HuH-7.5 (cell line): Measurements from ENCODE around the gene TBC1D10A.
"Not testable (repeated sequence)": the region's sequence is repeated elsewhere in the genome, so short reads cannot be mapped to it uniquely, and the experiment has no call there.

Experiments used
- DNase-seq: peaks from one replicate; pipeline ENCODE4 v3.0.0; 2011; ENCODE audit warnings: low spot score

The TBC1D10A gene

DNA sequence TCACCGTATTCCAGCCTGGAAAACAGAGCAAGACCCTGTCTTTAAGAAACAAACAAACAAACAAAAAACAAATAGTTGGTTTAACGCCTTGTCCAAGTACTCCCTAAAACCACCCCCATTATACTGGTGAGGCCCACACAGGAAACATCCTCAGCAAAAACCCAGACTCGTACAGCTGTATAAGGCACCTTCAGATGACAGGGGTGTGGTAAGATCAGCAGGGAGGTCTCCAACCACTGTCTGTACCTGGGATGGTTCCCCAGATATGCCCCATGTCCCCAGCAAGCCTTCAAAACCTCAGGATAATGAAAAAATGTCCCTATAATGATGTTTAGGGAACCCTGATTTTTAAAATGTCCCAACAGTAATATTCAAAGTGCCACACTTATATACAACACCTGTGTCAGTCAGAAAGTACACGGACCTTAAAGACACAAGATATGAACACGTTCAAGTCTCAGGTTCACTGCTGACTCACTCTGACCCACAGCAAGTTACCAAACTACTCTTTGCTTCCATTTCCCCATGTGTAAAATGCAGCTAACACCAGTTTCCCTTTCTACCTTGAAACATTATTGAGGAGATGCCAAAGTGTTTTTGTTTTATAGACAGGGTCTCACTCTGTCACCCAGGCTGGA, 20.6 kb upstream of the TBC1D10A start:
- DNase-seq = no peak

DNA sequence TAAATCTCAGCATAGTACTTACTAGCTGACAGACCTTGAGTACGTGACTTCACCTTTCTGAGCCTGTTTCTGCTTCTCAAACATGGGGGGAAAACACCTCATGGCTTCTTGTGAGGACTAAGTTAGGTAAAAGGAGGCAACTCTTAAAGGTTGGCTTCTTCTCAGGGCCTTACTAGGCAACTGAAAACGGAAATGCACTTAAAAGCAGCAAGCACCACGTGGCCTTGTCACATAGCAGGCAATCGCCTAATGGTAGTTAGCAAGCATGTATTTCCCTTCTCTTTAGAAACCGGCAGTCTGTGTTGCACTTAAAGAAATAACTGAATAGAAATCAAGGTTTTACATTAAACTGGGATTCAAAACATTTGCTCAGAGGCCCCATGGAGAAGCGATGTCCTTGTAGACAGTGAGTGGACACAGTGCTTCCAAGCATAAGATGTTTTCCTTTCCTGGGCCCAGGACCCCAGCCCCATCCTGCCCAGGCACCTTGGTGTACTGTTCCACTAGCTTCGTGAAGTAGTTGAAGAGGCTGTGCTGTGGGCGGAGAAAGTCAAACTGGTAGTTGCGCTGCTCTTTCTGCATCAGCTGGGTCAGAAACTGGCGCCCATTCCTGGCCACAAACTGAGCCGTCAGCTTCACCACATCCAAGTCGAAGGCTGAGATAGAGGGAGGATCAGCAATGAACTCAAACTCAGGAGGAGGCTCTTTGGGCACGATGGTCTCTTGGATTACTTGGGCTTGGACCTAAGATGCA, 17.9 kb upstream of the TBC1D10A start:
- no peak for DNase-seq

DNA sequence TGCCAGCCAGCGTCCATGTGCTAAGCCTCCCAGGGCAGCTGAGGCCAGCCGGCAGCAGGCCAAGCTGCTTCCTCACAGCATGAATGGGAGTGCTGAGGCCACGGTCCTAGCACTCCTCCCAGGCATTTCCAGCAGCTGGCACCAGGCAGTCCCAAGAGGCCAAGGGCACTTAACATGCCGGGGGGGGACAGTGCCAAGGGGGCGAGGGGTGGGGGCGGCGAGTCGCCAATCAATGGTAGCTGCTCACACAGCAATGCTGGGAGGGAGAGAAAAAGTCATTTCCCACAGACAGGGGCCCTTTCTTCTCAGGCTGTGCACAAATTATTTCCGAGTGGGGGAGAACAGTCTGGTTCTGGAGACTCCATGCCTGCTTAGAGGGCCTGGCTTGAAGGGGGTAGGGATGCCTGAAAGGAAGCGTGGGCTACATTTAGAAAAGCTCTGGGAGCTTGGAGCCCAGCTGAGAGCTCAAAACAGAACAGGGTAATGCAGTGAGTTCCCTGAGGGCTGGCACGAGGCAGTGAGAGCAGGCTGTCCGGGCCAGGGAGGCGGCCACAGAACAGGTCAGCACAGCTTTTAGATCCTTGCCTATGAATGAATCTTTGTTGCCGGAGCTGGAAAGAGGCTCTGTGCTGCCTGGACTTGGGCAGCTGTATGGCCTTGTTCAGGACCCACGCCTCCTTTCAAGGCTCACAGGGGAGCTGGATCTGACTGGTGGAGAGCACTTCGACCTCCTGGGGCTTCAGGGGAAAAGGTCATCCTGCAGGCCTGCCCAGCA, 14.4 kb upstream of the TBC1D10A start:
- no peak for DNase-seq

DNA sequence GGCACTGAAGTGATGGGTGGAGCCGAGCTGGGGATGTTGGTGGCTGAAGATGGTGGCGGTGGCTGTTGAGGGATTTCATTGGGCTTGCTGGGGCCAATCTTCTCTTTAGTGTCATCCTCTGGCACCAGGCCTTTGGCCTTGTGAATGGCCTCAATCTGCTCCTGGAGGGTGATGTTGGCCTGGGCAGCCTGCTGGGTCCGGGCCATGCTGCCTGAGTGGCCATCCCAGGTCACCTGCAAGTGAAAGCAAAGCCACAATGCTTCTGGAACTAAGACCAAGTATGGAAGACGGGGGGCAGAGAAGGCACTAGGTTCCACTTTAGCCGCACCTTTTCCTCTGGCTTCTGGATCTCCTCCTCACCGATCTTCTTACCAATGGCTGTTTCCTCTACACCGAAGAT, 12.1 kb upstream of the TBC1D10A start:
- DNase-seq = no peak

DNA sequence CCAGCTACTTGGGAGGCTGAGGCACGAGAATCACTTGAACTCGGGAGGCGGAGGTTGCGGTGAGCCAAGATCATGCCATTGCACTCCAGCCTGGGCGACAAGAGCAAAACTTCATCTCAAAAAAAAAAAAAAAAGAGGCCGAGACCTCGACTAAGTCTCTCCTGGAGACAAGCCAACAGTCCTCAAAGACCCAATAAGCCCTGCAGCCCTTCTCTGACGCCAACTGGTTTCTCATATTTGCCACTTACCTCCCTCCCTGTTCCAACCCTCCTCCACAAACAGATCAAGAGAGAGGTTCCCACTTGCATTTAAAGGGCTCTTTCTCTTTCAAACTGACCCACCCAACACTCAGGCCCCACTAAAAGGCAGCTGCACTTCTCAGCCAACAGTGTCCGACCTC, 11.6 kb upstream of the TBC1D10A start:
- not testable (repeated sequence) for DNase-seq

DNA sequence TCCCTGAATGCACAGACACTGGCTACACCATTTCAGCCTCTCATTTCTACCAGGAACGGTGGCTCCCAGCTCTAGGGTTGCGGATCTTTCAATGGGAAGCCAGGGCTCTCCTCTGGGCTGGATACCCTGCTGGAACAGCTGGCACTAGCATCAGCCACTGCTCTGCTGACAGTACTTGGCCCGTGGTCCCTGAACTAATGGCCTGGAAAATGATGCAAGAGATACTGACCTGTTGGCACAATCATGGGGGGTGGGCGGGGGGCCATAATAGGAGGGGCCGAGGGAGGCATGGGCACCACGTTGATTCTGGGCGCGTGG, 10.7 kb upstream of the TBC1D10A start:
- DNase-seq = no peak

DNA sequence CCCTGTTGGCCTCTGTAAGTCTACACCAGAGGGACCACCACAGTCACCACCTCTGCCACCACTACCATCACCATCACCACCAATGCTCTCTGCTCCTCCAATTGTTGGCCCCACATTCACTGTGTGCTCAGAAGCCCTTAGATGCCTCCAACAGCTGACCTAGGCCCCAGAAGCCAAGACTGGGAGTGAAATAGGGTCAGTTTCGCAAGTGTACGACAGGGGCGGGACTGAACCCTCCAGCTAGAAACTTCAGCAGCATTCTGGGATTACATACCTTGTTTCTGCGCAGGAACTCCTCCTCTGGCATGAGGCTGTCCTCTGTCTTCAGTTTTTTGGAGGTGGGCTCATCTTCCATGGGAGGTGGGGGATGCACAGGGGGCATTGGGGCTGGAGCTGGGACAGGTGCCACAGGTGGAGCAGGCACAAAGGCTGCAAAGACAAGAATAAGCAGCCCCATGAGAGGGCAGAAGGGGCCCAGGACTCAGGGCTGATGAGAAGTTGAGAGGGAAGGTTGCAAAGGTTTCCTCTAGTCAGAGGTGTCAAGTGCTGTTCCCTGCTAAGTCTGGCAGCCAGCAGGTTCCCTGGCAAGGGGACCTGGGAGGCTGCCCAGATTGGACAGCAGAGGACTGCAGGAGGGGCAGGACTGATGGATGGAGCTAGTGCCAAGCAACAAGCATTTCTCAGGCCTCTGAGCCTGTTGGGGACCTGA, 10.2 kb upstream of the TBC1D10A start:
- DNase-seq = no peak

DNA sequence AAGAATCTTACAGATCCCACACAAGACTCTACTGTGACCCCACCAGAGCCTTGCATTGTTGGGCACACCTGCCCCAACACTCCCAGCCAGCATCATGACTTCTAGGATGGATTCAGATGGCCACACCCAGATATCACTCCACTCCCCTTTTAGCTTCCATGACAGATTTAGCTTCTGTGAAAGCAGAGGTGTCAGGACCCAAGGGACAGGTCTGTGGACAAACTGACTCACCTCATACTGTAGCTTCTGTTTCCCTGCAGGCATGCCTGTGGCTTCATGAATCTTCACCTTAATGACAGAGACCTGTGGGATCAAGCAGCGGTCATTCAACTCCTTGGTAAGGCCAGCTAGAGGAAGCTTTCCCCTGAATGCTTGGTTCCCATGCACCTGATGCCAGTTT, 8.5 kb upstream of the TBC1D10A start:
- no peak for DNase-seq

DNA sequence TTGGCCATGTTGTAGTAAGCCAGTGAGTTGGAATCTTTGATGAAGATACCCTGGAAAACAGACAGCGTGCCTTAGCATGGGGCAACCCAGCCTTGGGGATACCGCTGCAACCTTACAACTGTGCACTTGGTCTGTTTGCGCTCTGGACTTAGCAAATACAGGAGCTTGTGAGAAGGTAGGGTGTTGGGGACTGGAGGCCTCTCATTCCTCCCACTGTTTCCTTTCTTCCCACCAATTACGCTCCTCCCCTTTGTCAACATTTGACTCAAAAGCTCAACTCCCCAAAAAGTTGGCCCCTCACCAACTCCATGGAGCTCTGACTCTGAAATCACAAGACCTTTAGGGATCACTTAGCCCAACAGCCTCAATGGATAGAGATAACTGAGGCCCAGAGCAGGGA, 7.9 kb upstream of the TBC1D10A start:
- no peak for DNase-seq

DNA sequence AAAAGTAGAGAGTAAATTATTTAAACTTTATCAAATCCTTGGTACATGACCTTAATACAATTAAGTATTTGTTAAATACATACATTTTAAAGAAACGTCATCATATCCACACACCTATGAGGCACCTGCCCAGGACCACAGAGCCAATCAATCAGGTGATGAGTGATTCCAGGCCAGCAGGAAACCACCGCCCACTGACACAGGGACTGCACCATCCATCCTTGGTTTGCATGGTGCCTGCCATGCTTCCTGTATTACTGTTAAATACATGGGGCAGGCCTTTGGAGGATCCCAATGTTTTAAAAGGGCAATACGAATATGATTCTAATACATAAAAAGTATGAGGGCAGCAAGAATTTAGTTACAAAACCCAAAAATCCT, 7.0 kb upstream of the TBC1D10A start:
- no peak for DNase-seq

DNA sequence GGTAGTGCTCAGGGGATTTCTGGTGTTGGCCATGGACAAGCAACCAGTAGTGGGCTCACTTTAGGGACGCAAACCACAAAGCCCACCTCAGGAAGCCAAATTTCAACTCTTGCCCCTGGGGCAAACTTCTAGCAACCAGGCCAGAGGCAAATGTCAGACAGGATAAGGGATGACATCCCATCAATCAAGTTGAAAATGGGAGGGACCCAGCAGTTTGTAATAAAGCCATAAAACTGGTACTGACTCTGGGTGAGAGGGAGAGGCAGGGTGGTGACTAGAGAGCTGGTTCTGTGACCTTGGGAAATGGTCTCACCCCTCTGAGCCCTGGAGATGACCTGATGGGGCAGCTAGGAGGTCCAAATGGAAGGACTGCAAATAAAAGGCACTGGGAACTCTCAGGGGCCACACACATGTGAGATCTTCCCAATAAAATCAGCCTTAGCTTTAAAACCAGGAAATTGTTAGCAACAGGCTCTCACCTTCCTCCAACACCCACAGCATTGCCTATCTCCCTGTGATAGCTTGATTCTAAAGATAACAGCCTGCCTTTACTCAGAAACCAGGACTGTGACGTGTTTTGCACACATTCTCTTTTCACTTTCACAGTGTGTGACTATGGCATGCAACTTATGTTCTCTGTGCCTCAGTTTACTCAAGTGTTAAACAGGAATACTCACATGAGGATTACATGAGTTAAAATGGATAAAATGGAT, 6.4 kb upstream of the TBC1D10A start:
- no peak for DNase-seq

DNA sequence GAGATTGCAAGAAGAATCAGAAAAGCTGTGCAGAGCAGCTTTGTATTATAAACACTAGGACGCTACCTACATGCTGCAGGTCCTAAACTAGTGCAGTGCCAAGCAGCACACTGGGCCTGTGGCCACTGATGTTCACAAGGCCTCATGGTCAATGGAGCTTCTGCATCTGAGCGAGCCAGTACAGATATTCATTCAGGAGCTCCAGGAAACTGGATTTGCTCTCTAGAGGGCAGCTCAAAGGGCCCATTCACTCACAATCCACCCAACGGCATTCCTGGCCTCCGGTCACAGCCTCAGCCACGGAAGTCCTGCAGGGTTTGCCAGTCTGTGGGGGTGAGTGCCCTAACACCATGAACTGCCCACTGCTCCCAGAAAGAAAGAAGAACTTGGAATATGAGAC, 5.8 kb upstream of the TBC1D10A start:
- no peak for DNase-seq

DNA sequence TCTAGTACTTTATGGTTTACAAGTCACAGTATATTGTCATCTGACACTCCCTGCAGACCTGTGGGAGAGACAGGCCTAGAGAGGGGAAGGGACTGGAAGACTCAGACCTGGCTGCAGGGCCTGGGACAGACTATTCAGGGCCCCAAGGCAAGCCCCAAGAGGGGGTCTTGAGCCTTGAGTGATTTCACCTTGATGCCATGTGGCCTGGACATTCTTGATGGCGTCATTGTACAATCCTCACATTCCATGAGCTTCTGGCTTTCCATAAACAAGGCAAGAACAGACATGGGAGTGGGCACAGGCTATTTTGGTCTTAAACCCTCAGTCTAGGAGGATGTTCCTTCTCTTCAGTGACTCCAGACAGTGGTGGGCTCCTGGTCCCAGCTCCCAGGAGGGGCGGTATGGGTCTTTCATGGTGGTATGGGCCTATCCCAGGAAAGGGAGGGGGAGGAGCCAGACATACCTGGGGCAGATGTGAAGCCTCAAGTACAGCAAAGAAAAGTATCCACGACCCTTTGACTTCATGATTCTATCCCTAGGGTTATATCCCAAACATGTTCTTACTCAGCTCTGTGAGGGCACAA, 1.8 kb upstream of the TBC1D10A start:
- no peak for DNase-seq

DNA sequence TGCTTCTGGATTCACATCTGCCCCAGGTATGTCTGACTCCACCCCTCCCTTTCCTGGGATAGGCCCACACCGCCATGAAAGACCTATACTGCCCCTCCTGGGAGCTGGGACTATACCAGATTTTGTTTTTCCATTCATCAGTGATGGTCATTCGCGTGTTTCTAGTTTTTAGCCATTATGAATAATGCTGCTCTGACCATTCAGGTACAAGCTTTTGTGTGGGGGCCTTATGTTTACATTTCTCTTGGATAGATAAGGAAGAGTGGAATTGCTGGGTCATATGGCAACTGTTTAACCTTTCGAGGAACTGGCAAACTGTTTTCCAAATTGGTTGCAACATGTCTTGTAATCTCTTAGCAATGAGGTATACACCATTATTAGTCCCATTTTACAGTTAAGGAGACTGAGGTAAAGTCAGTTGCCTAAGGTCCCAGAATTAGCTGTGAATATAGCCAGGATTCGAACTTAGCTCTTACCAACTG, 1.2 kb upstream of the TBC1D10A start:
- peak; percentile 42 for DNase-seq

DNA sequence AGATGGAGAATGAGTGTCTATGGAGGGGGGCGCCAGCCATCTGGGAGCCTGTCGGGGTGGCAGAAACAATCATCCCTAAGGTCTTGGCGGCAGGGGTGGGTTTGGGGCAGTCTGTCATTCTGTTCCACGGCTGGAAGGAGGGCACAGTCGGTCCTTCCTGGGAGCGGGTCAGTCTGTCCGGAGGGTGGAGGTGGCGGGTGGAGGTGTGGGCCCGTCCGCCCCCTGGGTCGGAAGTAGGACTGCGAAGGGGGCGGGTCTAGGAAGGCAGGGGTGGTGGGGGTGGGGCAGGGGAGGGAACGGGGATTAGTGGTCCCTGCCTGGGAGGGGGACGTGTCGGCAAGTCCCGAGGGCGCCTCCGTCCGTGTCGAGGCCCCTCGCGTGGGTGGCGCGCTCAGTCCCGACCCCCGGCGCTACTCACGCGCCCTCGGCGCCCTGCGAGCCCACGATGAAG, 461 bp downstream of the TBC1D10A start:
- peak; percentile 43 for DNase-seq

DNA sequence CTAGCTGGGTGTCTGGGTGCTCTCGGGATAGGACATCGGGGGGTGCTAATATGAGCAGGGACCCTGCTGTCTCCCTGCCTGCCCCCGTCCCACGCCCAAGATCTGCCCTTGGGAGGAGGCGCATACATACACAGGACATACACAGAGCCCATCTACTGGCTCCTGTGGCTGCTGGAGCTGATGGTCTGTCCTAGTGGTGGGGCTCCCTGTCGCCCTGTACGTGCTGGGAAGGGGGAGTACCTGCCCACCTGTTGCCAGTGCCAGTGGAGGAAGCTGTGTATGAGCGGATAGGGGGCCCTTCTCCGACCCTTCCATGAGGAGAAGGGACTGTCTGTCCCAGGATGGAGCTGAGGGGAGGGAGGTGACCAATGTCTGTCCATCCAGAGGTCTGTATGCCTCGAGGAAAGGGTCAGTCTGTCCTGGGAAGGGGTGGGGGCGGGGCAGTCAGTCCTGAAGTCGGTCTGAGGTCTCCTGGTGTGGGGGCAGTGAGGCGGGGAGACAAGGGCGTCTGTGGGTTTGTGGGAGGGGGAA, 952 bp downstream of the TBC1D10A start:
- DNase-seq = no peak

DNA sequence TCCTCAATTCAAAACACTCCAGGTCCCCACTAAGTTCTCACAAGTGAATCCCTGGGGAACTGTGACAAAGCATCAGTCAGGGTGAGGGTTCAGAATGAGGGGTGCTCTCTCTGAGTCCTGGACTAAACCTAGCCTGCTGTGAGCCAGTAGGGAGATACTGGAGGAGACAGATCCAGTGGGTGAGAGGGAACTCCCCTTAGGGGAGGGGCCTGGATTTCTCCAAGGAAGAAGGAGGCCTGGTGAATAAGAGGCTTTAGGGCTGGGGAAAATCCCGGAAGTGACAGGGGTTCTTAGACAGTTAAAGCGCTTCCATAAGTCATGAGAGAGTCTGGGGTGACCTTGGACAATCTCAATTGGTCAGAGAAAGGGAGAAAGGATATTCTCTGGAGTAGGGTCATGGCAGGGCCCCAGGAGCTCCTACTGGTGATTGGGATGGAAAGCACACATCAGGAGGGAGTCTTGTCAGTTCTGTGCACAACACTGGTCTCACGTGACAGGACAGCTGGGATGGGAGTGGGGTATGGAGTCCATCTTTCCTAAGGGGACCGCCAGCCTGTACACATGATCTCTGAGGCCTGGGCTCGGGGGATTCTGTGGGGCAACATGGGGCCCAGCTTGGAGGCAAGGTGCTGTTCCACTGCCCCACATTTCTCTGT, 1.5 kb downstream of the TBC1D10A start:
- DNase-seq = no peak

DNA sequence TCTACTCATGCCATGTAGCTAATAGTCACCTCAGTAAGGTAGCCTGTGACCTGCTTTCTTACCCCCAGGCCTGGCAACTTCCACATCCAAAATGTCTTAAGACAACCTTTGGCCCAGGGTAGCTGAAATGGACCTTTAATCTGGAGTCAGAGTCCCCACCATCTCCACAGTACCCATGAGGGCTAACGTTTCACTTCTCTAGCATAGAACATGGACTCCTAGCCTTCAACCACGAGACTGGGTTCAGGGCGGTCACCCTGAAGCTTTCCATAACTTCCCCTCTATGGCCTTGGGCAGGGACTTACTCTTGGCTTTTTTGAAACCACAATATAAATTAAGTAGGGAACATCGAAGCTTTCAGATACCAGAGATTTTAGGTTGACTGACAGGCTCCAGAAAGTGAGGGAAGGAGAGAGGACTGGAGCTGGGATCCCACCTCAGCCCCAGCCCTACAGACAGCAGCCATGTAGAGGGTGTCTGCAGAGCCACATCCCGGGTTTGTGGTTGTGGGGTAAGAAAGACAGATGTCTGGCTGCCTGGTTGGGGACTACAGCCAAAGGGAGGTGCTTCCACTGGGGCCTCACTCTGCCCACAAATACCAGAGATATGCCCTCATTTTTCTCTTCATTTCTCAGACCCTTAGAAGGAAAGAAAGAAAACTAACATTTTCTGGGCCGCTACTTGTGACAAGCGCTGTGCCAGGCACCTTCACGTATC, 2.6 kb downstream of the TBC1D10A start:
- DNase-seq = no peak

DNA sequence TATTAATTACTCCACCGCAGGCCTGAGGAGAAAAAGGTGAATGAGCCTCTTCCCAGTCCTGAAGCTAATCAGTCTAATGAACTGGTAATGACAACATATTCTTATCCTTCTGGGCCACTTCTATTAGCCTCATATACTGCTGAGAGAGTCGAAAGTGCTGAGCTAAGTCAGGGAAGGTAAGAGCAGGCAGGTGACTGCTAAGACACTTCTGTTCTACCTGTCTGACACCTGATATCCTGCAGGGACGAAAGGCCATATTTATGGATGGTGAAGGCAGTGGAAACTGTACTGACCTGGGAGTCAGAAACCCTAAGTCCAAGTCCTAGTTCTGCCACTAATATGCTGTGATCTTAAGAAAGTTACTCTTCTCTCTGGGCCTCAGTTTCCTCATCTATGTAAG, 3.5 kb downstream of the TBC1D10A start:
- DNase-seq = no peak

DNA sequence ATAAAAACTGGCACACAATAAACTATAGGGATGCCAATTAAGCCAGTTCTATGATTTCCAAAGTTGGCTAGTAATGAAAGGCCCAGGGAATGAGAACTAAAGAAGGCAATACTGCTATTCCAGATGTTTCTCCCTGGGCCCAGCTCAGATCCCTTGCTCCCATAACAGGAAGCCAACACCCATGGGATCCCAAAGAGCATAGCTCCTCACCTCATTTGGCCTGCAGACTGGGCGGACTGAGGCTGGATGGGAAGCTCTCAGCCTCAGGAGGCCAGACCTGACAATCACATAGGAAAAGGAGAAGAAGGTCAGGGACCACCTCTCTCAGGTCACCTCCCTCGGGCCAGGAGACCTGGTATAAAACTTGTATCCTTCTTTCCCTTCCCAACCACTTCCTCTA, 5.3 kb downstream of the TBC1D10A start:
- no peak for DNase-seq
